NCI-H2196 (cell line): ENCODE data around the gene TLL2.

Experiments used
- DNase-seq: peaks from one replicate; lab custom pipeline; 2025; ENCODE audit not compliant: unreplicated experiment; lab: John Stamatoyannopoulos, UW

Gene TLL2

GRCh38 chr10:96427291-96427690, 86.4 kb downstream of the TLL2 start:
- DNase-seq: no peak

- no peak for DNase-seq
Measured at GRCh38 chr10:96422525-96422924, 91.2 kb downstream of the TLL2 start.

GRCh38 chr10:96421995-96422394, 91.7 kb downstream of the TLL2 start:
- DNase-seq: no peak

GRCh38 chr10:96420228-96421009, 93.3 kb downstream of the TLL2 start:
- no peak for DNase-seq

GRCh38 chr10:96419351-96419750, 94.4 kb downstream of the TLL2 start:
- no peak for DNase-seq

- DNase-seq: no peak
Measured at GRCh38 chr10:96418582-96418981, 95.1 kb downstream of the TLL2 start.

- no peak for DNase-seq
Measured at GRCh38 chr10:96417441-96417840, 96.3 kb downstream of the TLL2 start.

- DNase-seq: no peak
Measured at GRCh38 chr10:96416643-96417042, 97.1 kb downstream of the TLL2 start.

GRCh38 chr10:96415891-96416554, 97.7 kb downstream of the TLL2 start:
- no peak for DNase-seq

- no peak for DNase-seq
Measured at GRCh38 chr10:96415150-96415890, 98.4 kb downstream of the TLL2 start.

- no peak for DNase-seq
Measured at GRCh38 chr10:96414303-96414702, 99.4 kb downstream of the TLL2 start.

GRCh38 chr10:96413151-96413787, 100.5 kb downstream of the TLL2 start:
- DNase-seq: no peak

GRCh38 chr10:96411716-96412320, 101.9 kb downstream of the TLL2 start:
- no peak for DNase-seq

GRCh38 chr10:96410296-96410695, 103.4 kb downstream of the TLL2 start:
- no peak for DNase-seq

- DNase-seq: no peak
Measured at GRCh38 chr10:96408201-96408600, 105.5 kb downstream of the TLL2 start.

- DNase-seq: no peak
Measured at GRCh38 chr10:96407560-96408069, 106.1 kb downstream of the TLL2 start.

GRCh38 chr10:96406091-96406490, 107.6 kb downstream of the TLL2 start:
- no peak for DNase-seq

GRCh38 chr10:96402417-96403305, 111.1 kb downstream of the TLL2 start:
- DNase-seq: no peak

GRCh38 chr10:96401036-96401435, 112.7 kb downstream of the TLL2 start:
- no peak for DNase-seq

GRCh38 chr10:96400465-96400864, 113.3 kb downstream of the TLL2 start:
- DNase-seq: no peak
